Measurements from ENCODE around the gene FBLIM1.

- no peak for TF ChIP-seq CTCF (IDR thresholded peaks at IDR 0.05)
- no peak for TF ChIP-seq POLR2AphosphoS5 (IDR thresholded peaks at IDR 0.05)
- TF ChIP-seq POLR2A (IDR thresholded peaks at IDR 0.05): no peak
Measured at GRCh38 chr1:15726508-15726907, 32.1 kb upstream of the FBLIM1 start.

Measured in stomach (tissue), 4 donors.